OCI-LY3 (cell line): ENCODE data around the gene NUDT4.

Experiments used
- H2AFZ ChIP-seq: fragments of 200-600, 300-600 bp; shearing (Covaris generic); 2 replicates; pipeline ENCODE4 v1.6.0; 2014; ENCODE audit warnings: antibody characterized with exemption, low read depth, low read length
- H3K27ac ChIP-seq: fragments of 200-600, 300-600 bp; sonication (generic); 2 replicates; pipeline ENCODE4 v1.5.1; 2014; ENCODE audit warnings: mild to moderate bottlenecking, low read length, moderate library complexity, mixed read lengths
- H3K27me3 ChIP-seq: fragments of 200-600, 300-600 bp; sonication (generic); 2 replicates; pipeline ENCODE4 v1.6.1; 2014; ENCODE audit warnings: low read depth, low read length, mixed read lengths
- H3K36me3 ChIP-seq: fragments of 200-600, 300-600 bp; sonication (generic); replicated peaks from 2 replicates; pipeline ENCODE3; 2014; ENCODE audit warnings: low read depth, low read length, mixed read lengths
- H3K4me1 ChIP-seq: fragments of 300-600, 200-600 bp; sonication (generic); 2 replicates; pipeline ENCODE4 v1.6.1; 2014; ENCODE audit warnings: low read length, mixed read lengths
- H3K4me2 ChIP-seq: fragments of 200-600, 300-600 bp; sonication (generic); 2 replicates; pipeline ENCODE4 v1.6.1; 2014; ENCODE audit warnings: low read length, mixed read lengths
- H3K4me3 ChIP-seq: fragments of 300-600, 200-600 bp; sonication (generic); 2 replicates; pipeline ENCODE4 v1.5.1; 2014; ENCODE audit warnings: antibody characterized with exemption, mild to moderate bottlenecking, low read length, moderate library complexity
- H3K79me2 ChIP-seq: fragments of 300-600, 200-600 bp; shearing (Covaris generic); 2 replicates; pipeline ENCODE4 v1.6.1; 2014; ENCODE audit warnings: mild to moderate bottlenecking, low read length, mixed read lengths
- H3K9ac ChIP-seq: fragments of 300-600, 200-600 bp; shearing (Covaris generic); 2 replicates; pipeline ENCODE4 v1.6.0; 2014; ENCODE audit warnings: mild to moderate bottlenecking, low read length, moderate library complexity
- H3K9me3 ChIP-seq: fragments of 200-600, 300-600 bp; shearing (Covaris generic); 2 replicates; pipeline ENCODE4 v1.6.1; 2014; ENCODE audit warnings: low read length, mixed read lengths; ENCODE audit not compliant: insufficient read depth
- H4K20me1 ChIP-seq: fragments of 200-600, 300-600 bp; sonication (generic); 2 replicates; pipeline ENCODE4 v1.6.1; 2016; ENCODE audit warnings: low read length, mixed read lengths; ENCODE audit not compliant: insufficient read depth
- EZH2phosphoT487 ChIP-seq: fragments of 200-600 bp; shearing (Covaris generic); IDR thresholded peaks from 2 replicates; pipeline ENCODE4 v1.6.1; 2018; ENCODE audit warnings: antibody characterized with exemption, mixed run types, low read depth
- TF ChIP-seq, protein P1 (sequence below): fragments of 200-600, 300-600 bp; sonication (generic); IDR thresholded peaks from 2 replicates; pipeline ENCODE4 v1.5.1; 2014; ENCODE audit warnings: antibody characterized with exemption, low read length, low read depth

NUDT4 gene

DNA sequence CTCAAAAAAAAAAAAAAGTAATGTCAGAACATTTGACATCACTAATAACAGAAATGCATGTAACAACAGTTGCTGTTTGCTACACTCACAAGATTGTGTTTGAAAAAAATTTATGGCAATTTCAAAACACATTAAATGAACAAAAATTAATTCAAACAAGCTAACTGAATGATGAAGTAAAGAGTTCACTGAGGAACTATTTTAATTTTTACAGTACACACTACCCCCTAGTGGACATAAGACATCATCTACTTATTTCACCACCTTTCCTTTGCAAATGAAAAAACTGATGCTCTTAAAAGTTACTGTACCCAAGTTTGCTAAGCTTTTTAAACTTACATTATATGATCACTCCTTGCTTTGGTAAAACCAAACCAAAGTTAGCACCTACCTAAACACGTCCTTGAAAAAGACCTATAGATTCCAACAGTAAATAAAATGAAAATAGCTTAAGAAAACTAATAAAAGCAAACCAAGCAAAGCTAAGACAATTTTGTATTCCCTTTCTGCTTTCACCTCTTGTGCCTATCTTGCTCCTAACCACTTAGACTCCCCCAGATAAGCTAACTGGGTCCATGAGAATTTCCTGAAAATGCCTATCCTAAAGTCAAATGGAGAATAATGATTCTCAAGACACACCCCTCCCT lies 41.8 kb downstream of the NUDT4 start:
- H3K4me1 ChIP-seq: peaks cover 83% of the 10 kb centered on the region
- H3K9ac ChIP-seq: no peak overlapping the region
- no peak overlapping the region for H2AFZ ChIP-seq
- peaks cover 7% of the 10 kb centered on the region for H3K36me3 ChIP-seq
- TF ChIP-seq, protein P1, sequence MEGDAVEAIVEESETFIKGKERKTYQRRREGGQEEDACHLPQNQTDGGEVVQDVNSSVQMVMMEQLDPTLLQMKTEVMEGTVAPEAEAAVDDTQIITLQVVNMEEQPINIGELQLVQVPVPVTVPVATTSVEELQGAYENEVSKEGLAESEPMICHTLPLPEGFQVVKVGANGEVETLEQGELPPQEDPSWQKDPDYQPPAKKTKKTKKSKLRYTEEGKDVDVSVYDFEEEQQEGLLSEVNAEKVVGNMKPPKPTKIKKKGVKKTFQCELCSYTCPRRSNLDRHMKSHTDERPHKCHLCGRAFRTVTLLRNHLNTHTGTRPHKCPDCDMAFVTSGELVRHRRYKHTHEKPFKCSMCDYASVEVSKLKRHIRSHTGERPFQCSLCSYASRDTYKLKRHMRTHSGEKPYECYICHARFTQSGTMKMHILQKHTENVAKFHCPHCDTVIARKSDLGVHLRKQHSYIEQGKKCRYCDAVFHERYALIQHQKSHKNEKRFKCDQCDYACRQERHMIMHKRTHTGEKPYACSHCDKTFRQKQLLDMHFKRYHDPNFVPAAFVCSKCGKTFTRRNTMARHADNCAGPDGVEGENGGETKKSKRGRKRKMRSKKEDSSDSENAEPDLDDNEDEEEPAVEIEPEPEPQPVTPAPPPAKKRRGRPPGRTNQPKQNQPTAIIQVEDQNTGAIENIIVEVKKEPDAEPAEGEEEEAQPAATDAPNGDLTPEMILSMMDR: peak; percentile 68
- no peak for TF ChIP-seq EZH2phosphoT487
- no peaks in the 10 kb centered on the region for H3K9me3 ChIP-seq
- H3K27me3 ChIP-seq: no peaks in the 10 kb centered on the region
- no peak overlapping the region for H3K27ac ChIP-seq
- H4K20me1 ChIP-seq: peaks cover 78% of the 10 kb centered on the region
- H3K4me2 ChIP-seq: peak overlapping the region; percentile 47
- H3K79me2 ChIP-seq: peaks cover 98% of the 10 kb centered on the region
- peak overlapping the region; percentile 37; the same call in 1 of the 2 replicates for H3K4me3 ChIP-seq

DNA sequence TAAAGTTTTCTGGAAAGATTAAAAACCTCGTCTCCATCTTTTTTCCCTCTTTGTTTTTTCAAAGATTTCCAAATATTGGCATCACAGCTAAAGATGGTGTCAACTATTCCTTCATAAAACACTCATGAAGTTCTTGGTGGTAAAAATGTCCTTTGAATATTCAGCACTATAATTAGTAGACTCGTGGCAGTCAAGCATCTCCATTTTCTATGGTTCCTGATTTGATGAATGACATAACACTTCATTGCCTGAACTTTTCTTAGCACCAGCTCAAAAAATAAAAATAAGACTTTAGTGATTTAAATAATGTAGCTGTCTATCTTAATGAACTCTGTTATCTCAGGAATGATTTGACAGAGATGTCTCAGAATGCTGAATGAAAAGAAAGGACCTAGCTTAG lies 44.3 kb downstream of the NUDT4 start:
- H3K36me3 ChIP-seq: peaks cover 7% of the 10 kb centered on the region
- peak overlapping the region; percentile 15; the same call in 1 of the 2 replicates for H3K27ac ChIP-seq
- no peaks in the 10 kb centered on the region for H3K9me3 ChIP-seq
- H3K4me3 ChIP-seq: 0 out of 2 replicates have a peak overlapping the region, but pooled peaks have one; percentile 12
- no peak overlapping the region for H2AFZ ChIP-seq
- TF ChIP-seq, protein P1: no peak
- no peak for TF ChIP-seq EZH2phosphoT487
- H3K4me2 ChIP-seq: peak overlapping the region; percentile 65
- H3K9ac ChIP-seq: no peak overlapping the region
- peaks cover 83% of the 10 kb centered on the region for H3K4me1 ChIP-seq
- H3K27me3 ChIP-seq: no peaks in the 10 kb centered on the region
- H3K79me2 ChIP-seq: peaks cover 98% of the 10 kb centered on the region
- peaks cover 90% of the 10 kb centered on the region for H4K20me1 ChIP-seq

DNA sequence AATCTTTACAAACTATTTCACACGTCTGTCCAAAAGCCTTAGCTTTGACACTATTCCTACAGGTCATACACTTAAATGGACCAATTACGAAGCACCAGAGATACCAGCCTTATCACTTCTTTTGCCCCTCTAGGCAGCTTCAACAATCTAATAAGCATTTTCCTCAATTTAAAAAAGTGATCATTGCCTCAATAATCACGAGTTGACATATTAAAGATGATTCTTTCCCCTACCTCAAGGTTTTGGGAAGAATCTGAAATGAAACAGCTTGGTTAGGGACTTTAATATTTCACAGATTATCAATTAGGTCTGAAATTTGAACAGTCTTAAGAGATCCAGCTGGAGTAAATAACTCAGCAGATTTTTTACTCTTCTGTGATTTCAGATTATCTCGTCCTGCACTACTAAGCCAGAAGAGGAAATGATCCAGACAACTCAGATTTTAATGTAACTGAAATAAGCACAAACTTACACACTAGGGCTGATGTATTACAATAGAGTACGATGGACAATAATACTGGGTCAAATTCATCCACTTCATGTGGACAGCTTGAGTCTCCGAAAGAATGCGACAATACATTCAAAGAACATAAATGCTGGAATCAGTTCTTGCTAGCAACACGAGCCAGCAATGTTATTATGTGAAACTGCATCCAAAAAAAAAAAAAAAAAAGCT lies 48.1 kb downstream of the NUDT4 start:
- peak overlapping the region; percentile 80 for H3K4me2 ChIP-seq
- H3K27me3 ChIP-seq: no peaks in the 10 kb centered on the region
- H3K36me3 ChIP-seq: peaks cover 9% of the 10 kb centered on the region
- peak overlapping the region; percentile 22; the same call in 1 of the 2 replicates for H3K9ac ChIP-seq
- TF ChIP-seq, protein P1: no peak
- TF ChIP-seq EZH2phosphoT487: no peak
- H3K27ac ChIP-seq: peak overlapping the region; percentile 51
- peak overlapping the region; percentile 58 for H3K4me3 ChIP-seq
- peaks cover 98% of the 10 kb centered on the region for H3K79me2 ChIP-seq
- peaks cover 66% of the 10 kb centered on the region for H3K4me1 ChIP-seq
- H2AFZ ChIP-seq: no peak overlapping the region
- no peaks in the 10 kb centered on the region for H3K9me3 ChIP-seq
- H4K20me1 ChIP-seq: peaks cover 90% of the 10 kb centered on the region

DNA sequence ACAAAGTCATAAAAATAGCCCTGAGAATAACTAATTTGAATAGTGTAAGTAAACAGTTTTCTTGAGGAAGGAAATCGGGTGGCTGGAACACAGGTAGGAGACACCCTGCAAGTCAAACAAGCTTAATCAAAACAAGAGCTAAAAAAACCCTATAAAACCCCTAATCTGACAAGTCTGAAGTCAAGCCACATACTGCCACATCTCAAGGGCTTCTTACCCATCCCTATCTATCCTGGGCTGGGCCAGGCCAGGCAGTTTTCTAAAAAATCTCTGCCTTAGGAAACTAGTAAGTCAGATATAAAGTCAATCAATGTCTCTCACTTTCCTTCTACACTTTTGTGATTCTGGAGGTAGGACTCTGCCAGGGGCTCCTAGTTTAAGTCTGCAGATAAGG lies 48.7 kb downstream of the NUDT4 start:
- peak overlapping the region; percentile 51 for H3K27ac ChIP-seq
- TF ChIP-seq, protein P1: no peak
- TF ChIP-seq EZH2phosphoT487: no peak
- peaks cover 100% of the 10 kb centered on the region for H3K79me2 ChIP-seq
- peaks cover 9% of the 10 kb centered on the region for H3K36me3 ChIP-seq
- peaks cover 62% of the 10 kb centered on the region for H3K4me1 ChIP-seq
- H3K9ac ChIP-seq: peak overlapping the region; percentile 22; the same call in 1 of the 2 replicates
- H2AFZ ChIP-seq: no peak overlapping the region
- no peaks in the 10 kb centered on the region for H3K9me3 ChIP-seq
- H3K4me2 ChIP-seq: peak overlapping the region; percentile 80
- peak overlapping the region; percentile 58 for H3K4me3 ChIP-seq
- peaks cover 92% of the 10 kb centered on the region for H4K20me1 ChIP-seq
- H3K27me3 ChIP-seq: no peaks in the 10 kb centered on the region
